Stimulated activated CD4-positive, alpha-beta T cell treated with anti-CD3 and anti-CD28 coated beads, Interleukin-15, amount 100 ng/mL, for 1 hour (primary cell): ENCODE results near the gene ANKLE2.
"Not testable (repeated sequence)": the region's sequence is repeated elsewhere in the genome, so short reads cannot be mapped to it uniquely, and the experiment has no call there.

Experiments
- DNase-seq, 2 donors: peaks; one replicate each; pipeline ENCODE4 v3.0.0-alpha.2; 2020; ENCODE audit warnings: low read depth in 1 of 2, low spot score in 1 of 2

The ANKLE2 gene

GRCh38 chr12:132777614-132778013 is 16.0 kb upstream of the ANKLE2 start:
- DNase-seq: no peak

DNA sequence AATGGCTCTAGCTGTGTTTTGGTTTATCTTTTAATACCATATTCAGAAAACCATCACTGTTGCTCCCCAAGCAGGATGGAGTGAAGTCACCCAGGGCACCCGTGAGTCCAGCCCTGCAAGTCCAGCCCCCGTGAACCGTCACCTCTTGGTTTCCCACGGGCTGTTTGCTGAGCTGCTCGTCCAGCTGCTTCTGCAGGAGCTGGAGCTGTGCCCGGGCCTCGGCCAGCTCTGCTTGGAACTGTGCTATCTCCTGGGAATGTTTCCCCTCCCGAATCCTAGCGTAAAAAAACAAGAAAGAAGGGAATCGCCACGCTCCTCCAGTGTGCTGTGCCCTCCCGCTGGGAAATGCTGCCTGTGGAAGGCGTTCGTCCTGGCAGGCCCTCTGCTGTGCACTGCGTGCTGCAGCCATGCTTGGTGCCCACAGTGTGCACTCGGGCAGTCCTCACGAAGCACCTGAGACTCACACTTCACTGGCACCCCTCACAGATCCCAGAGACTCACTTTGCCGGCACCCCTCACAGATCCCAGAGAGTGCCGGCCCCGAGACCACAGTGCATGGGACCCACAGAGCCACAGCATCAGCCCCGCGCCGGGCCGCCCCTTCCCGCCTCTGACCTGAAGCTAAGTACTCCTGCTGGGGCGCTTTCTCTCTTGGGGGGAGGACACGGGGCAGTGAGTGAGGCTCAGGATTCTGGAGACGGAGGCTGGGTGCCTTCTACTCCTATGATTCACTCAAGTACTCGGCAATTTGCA is 15.4 kb upstream of the ANKLE2 start:
- DNase-seq: no peak

DNA sequence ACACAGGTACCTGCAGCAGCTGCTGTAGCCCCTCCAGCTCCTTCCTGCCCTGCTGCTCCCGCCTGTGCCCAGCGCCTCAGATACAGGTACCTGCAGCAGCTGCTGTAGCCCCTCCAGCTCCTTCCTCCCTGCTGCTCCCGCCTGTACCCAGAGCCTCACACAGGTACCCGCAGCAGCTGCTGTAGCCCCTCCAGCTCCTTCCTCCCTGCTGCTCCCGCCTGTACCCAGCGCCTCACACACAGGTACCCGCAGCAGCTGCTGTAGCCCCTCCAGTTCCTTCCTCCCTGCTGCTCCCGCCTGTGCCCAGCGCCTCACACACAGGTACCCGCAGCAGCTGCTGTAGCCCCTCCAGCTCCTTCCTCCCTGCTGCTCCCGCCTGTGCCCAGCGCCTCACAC is 14.6 kb upstream of the ANKLE2 start:
- not testable (repeated sequence) for DNase-seq

DNA sequence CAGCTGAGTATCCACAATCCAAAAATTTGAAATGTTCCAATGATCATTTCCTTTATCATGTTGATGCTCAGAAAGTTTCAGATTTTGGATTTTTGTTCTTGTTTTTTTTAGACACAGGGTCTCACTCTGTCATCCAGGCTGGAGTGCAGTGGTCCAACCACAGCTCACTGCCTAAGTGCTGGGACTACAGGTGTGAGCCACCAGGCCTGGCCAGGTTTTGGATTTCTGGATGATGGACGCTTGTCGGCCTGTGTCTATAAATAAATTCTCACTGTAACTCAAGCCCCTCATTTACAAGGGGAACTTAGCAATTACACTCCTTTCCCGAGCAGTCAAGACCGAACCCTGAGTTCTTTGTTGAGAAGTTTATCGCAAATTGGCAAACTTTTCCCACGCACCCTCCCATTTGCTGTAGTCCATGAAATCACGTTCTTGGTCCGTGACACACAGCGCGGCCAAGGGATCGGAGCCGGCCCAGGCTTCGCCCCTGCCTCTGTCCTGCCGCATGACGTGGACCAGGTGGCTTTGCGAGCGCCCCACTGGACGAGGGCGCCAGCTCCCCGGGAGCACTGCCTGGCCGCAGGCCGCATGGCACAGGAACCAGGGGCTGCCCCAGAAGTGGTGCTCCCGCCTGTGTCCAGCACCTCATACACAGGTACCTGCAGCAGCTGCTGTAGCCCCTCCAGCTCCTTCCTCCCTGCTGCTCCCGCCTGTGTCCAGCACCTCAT is 14.0 kb upstream of the ANKLE2 start:
- DNase-seq: no peak

DNA sequence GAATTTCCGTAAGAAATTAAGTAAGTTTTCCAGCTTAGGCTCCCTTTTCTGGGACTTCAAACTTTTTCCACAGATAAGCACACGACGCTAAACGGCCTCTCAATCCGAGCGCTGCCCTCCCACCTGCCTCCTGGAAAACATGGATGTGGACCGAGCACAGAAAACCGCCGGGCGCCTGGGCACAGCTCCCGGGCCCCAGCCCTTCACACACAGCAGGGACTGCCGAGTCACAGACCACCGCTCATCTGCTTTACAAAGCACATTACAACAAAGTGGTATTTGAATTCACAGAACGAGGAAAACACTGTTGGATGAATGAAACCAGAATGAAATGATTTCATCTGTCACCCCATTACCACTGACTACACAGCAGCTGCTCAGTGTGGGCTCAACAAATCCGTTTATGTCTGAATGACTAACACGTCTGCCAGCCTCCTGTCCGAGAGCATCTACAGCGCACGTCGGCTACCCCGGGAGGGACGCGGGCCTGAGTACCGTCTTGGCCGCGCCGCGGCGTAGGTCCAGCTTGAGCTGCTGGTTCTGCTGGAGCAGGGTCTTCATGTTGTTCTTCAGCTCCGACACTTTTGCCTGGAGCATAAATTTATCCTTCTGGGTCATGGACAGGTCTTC is 13.1 kb upstream of the ANKLE2 start:
- no peak for DNase-seq

GRCh38 chr12:132774159-132774558 is 12.5 kb upstream of the ANKLE2 start:
- no peak for DNase-seq

- no peak for DNase-seq
Measured at GRCh38 chr12:132773077-132773955, 11.7 kb upstream of the ANKLE2 start.

GRCh38 chr12:132772606-132773005 is 11.0 kb upstream of the ANKLE2 start:
- DNase-seq: no peak

- no peak for DNase-seq
Measured at GRCh38 chr12:132771126-132771838, 9.7 kb upstream of the ANKLE2 start.

DNA sequence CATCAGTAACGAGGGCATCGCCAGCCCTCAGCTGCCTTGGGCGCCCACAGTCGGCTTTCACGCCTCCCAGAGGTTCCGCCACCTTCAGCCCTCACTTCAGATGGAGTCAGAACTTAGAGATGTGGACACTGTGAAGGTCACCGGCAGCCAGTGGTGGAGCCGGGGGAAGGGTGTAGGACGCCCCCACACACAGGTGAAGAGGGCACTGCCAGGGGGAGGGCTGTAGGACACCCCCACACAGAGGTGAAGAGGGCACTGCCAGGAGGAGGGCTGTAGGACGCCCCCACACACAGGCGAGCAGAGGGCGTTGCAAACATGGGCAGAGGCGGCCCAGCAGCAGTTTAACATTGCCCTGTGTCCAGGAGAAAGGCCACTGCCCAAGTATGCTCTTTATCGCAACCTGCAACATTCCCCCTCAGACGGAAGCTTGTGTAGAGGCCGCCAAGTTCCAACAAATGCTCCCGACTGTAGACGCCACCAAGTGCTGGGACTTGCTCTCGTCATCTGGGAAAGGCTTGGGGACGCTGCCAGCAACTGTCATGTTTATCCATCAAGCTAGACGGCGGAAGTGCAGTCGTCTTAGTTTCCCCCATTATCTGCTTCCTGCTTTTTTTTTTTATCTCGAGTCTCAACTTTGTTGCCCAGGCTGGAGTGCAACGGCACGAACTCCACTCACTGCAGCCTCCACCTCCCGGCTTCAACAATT is 4.9 kb upstream of the ANKLE2 start:
- DNase-seq: no peak

DNA sequence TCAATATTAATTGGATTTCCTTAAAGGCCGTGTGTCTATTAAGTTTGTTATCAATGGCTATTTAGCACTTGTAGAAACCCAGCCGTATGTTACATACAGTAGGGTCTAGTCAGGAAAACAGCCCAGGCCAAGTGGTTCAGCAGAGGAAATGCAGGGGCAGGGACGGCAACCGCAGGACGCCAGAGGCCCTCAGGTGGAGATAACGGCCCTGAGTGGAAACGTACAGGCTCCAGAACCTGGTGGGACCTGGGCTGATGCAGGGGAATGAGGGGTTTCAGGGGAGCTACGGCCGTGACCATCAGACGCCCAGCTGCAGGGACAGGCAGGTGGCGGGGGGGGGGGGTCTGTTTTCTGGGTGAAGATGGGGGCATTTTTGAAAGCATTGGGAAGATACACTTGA is 3.7 kb upstream of the ANKLE2 start:
- DNase-seq: no peak

DNA sequence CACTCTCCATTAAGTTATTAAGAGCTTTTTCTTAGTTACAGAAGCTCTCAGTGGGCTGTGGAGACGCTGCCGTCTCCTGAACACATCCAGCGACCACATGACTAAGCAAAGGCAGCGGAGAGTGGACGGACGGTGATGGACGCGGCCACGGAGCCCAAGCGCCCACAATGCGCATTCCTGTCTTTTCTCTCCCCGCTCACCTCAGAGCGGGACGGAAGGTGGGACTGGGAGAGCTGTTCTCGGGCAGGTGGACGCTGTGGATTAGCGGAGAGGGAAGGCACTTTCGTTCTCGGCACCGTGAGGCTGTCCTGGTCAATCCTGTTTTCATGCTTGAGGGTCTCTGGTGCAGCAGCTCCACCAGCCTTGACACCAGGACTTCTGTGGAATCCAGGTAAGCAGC is 2.6 kb upstream of the ANKLE2 start:
- DNase-seq: no peak

GRCh38 chr12:132761921-132762583 is 420 bp upstream of the ANKLE2 start:
- DNase-seq: peak; percentile 81 to 84

GRCh38 chr12:132759359-132759758 is 2.3 kb downstream of the ANKLE2 start:
- no peak for DNase-seq

- DNase-seq: not testable (repeated sequence)
Measured at GRCh38 chr12:132758825-132759224, 2.8 kb downstream of the ANKLE2 start.

DNA sequence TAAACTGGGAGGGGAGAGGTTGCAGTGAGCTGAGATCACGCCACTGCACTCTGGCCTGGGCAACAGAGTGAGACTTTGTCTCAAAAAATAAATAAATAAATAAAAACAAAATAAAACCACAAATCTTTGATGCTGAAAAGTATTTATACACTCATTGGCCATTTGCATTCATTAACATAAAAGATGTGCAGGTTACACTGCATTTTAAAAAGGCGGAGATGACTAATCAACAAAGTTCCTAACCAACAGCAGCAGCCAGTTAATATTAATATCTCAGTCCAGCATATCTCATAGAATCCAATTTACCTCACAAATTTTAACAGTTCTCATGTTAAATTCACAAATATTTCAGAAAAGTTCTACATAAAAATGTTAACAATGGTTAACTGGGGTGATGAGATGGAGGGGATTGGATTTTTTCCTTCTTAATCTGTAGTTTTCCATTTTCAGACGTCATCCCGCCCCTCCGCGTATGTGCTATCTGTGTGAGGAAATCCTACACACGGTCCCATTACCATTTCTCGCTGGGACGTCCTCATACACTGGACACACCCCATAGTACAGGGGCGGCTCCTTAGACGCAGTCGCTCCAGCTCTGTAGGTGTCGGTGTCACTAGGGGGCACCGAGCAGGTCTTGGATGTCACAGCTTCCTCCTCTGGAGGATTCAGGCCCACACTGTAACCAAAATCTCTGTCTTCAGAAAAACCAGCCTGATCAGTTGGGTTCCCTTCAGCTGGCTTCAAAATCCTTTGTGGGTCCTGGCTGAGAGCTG is 7.3 kb downstream of the ANKLE2 start:
- DNase-seq: no peak

- not testable (repeated sequence) for DNase-seq
Measured at GRCh38 chr12:132753670-132754069, 8.0 kb downstream of the ANKLE2 start.

GRCh38 chr12:132748319-132748718 is 13.3 kb downstream of the ANKLE2 start:
- DNase-seq: no peak

DNA sequence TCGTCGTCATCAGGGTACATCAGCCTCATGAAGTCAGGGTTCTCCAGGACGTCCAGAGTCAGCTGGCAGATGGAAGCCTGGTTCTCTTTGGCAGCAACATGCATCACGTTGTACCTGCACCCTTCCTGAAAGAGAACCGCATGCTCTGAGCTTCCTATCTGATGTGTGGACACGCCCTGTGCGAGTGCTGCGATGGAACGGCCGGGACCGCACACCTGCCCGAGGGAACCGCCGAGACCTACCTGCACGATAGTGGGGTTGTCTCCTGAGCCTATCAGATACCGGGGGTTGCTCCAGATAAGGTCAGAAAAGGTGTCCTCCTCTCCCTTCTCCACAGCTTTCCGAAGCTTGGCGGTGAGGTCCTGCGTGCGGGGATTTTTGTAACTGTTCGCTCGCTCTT is 13.7 kb downstream of the ANKLE2 start:
- DNase-seq: no peak
